Fibroblast of lung (primary cell): ENCODE results near the gene TPO. TPM values are rescaled to one million over a fixed set of nuclear protein-coding genes. Genes with fewer than 3 reads are reported as not detected.

ENCODE experiments used
- DNase-seq, 2 donors: peaks; one replicate each; pipeline versions ENCODE4 v3.0.0 to v3.0.0-alpha.2; 2010; ENCODE audit warnings: low read depth in 2 of 2
- H2AFZ ChIP-seq: 2 replicates; pipeline ENCODE4 v1.5.1; 2012; ENCODE audit warnings: low read length, control low read depth, inconsistent platforms
- H3K27ac ChIP-seq: 2 replicates; pipeline ENCODE4 v1.5.1; 2011; ENCODE audit warnings: low read length, control low read depth; ENCODE audit not compliant: insufficient read depth
- H3K27me3 ChIP-seq: 2 replicates; pipeline ENCODE4 v1.5.1; 2011; ENCODE audit warnings: mild to moderate bottlenecking, low read length; ENCODE audit not compliant: control insufficient read depth, insufficient read depth
- H3K36me3 ChIP-seq: 2 replicates; pipeline ENCODE4 v1.5.1; 2011; ENCODE audit warnings: low read length; ENCODE audit not compliant: control insufficient read depth, insufficient read depth
- H3K4me1 ChIP-seq: 2 replicates; pipeline ENCODE4 v1.5.1; 2011; ENCODE audit warnings: low read length; ENCODE audit not compliant: control insufficient read depth, insufficient read depth; ENCODE audit errors: extremely low read depth
- H3K4me2 ChIP-seq: 2 replicates; pipeline ENCODE4 v1.5.1; 2011; ENCODE audit warnings: low read length, control low read depth; ENCODE audit not compliant: insufficient read depth; ENCODE audit errors: extremely low read depth
- H3K4me3 ChIP-seq, 4 experiments: fragments of 200-600 bp in 1 of 4; sonication (generic) in 1 of 4; replicated peaks in 1 of 4; 2 replicates each; pipeline ENCODE4 v1.5.1; 2011 to 2016; ENCODE audit warnings: low read length in 4 of 4, low read depth in 3 of 4, mild to moderate bottlenecking in 3 of 4, control low read depth in 2 of 4, inconsistent platforms in 1 of 4, mixed read lengths in 1 of 4; ENCODE audit not compliant: insufficient read depth in 1 of 4; ENCODE audit errors: control extremely low read depth in 1 of 4
- H3K79me2 ChIP-seq: 2 replicates; pipeline ENCODE4 v1.5.1; 2012; ENCODE audit warnings: mild to moderate bottlenecking, low read length, inconsistent platforms; ENCODE audit not compliant: control insufficient read depth, insufficient read depth
- H3K9ac ChIP-seq: 2 replicates; pipeline ENCODE4 v1.5.1; 2011; ENCODE audit warnings: mild to moderate bottlenecking, low read length, control low read depth; ENCODE audit not compliant: insufficient read depth
- H3K9me3 ChIP-seq: 2 replicates; pipeline ENCODE4 v1.5.1; 2012; ENCODE audit warnings: low read depth, low read length; ENCODE audit not compliant: control insufficient read depth, insufficient read depth
- H4K20me1 ChIP-seq: 2 replicates; pipeline ENCODE4 v1.5.1; 2011; ENCODE audit warnings: low read length; ENCODE audit not compliant: control insufficient read depth, insufficient read depth; ENCODE audit errors: extremely low read depth
- CTCF ChIP-seq, 2 donors: IDR thresholded peaks in 1 of 2; conservative IDR thresholded peaks in 1 of 2; 1 replicate in 1 of 2; 2 replicates in 1 of 2; pipeline ENCODE4 v1.5.1; 2011 to 2012; ENCODE audit warnings: low read length in 2 of 2, control low read depth in 1 of 2, inconsistent platforms in 1 of 2, low read depth in 1 of 2, mild to moderate bottlenecking in 1 of 2
- EZH2 ChIP-seq: IDR thresholded peaks from 2 replicates; pipeline ENCODE4 v1.5.1; 2012; ENCODE audit warnings: low read length, control low read depth, mild to moderate bottlenecking; ENCODE audit errors: missing control alignments
- polyA plus RNA-seq, 2 donors: library from polyadenylated mRNA; depleted of rRNA in 1 of 2; stranded (reverse) in 1 of 2; unstranded in 1 of 2; fragments of >200 nt; gene quantifications; 2 replicates each; pipeline ENCODE4 v1.2.1, GENCODE V29; 2011 to 2012; ENCODE audit warnings: missing spikeins in 1 of 2
- total RNA-seq: library from RNA; depleted of rRNA; stranded (reverse); fragments of >200 nt; gene quantifications from 2 replicates; pipeline ENCODE4 v1.2.1, GENCODE V29; 2014

The TPO gene
- total and polyA plus RNA-seq, 2 donors (not counting 1 experiment from before 2014, with no cell fraction given) = not detected

- Histone ChIP-seq H4K20me1 (no peaks in the 10 kb centered on the region), H3K27ac (no peak overlapping the region), H3K9ac (no peak overlapping the region), H3K4me2 (no peak overlapping the region), H3K9me3 (no peaks in the 10 kb centered on the region), H3K4me3 (no peak overlapping the region), H3K36me3 (no peaks in the 10 kb centered on the region), H3K4me1 (no peaks in the 10 kb centered on the region), H3K79me2 (no peaks in the 10 kb centered on the region), H3K27me3 (no peaks in the 10 kb centered on the region), H2AFZ (no peak overlapping the region)
- TF ChIP-seq CTCF (conservative IDR thresholded peaks at IDR 0.05 in 1 of 2, IDR thresholded peaks at IDR 0.05 in 1 of 2; ENCODE audit: low read depth in 1 of 2, low read length in 2 of 2) (no peak), EZH2 (no peak)
- no peak for DNase-seq
These were observed 115.2 kb downstream of the TPO start for GRCh38 chr2:1528273-1529064.

- no peak overlapping the region for H2AFZ ChIP-seq
- H3K4me3 ChIP-seq = no peak overlapping the region
- H3K9ac ChIP-seq = no peak overlapping the region
- TF ChIP-seq CTCF (conservative IDR thresholded peaks at IDR 0.05 in 1 of 2, IDR thresholded peaks at IDR 0.05 in 1 of 2; ENCODE audit: low read depth in 1 of 2, low read length in 2 of 2) = peak; percentile 10 to 58
- TF ChIP-seq EZH2 = no peak
- H3K36me3 ChIP-seq = no peaks in the 10 kb centered on the region
- no peaks in the 10 kb centered on the region for H3K9me3 ChIP-seq
- DNase-seq = peak; percentile 15 to 31
- no peak overlapping the region for H3K27ac ChIP-seq
- H3K4me2 ChIP-seq = no peak overlapping the region
- H3K79me2 ChIP-seq = no peaks in the 10 kb centered on the region
- no peaks in the 10 kb centered on the region for H4K20me1 ChIP-seq
- no peaks in the 10 kb centered on the region for H3K4me1 ChIP-seq
- no peaks in the 10 kb centered on the region for H3K27me3 ChIP-seq
These were observed 125.4 kb downstream of the TPO start for GRCh38 chr2:1538663-1539062.

DNA sequence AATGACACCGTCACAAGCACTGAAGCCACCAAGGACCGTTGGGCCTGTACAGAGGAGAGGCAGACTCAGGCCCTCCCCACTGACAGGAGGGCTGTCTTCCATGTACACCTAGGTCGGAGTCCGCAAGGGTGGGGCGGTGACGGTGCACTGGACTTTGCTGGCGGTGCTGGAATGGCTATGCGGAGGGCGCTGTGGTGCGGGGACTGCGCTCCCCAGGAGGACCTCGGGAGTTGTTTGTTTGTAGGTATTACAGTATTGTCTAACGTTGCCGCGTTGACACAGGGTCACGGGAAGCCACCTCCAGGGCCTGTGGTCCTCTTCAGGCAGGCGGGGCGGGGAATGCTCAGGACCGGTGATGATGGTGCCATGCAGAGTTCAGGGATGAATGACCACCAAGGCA is 126.2 kb downstream of the TPO start:
- no peak for DNase-seq
- H3K4me1 ChIP-seq = no peaks in the 10 kb centered on the region
- no peaks in the 10 kb centered on the region for H3K36me3 ChIP-seq
- no peaks in the 10 kb centered on the region for H3K9me3 ChIP-seq
- H3K27me3 ChIP-seq = no peaks in the 10 kb centered on the region
- H3K4me3 ChIP-seq = no peak overlapping the region
- H4K20me1 ChIP-seq = no peaks in the 10 kb centered on the region
- TF ChIP-seq CTCF (conservative IDR thresholded peaks at IDR 0.05 in 1 of 2, IDR thresholded peaks at IDR 0.05 in 1 of 2; ENCODE audit: low read depth in 1 of 2, low read length in 2 of 2) = no peak
- TF ChIP-seq EZH2 = no peak
- no peak overlapping the region for H3K27ac ChIP-seq
- no peak overlapping the region for H3K9ac ChIP-seq
- no peaks in the 10 kb centered on the region for H3K79me2 ChIP-seq
- no peak overlapping the region for H3K4me2 ChIP-seq
- no peak overlapping the region for H2AFZ ChIP-seq
